GM19395 (cell line): ENCODE data around the gene IFI27L1.
A peak's percentile ranks its signal among the peaks of the same experiment; 100 is the strongest.

ENCODE experiments used
- ATAC-seq: cut with Tn5 transposase; IDR thresholded peaks from one replicate; pipeline ENCODE4 v1.9.1; 2021; ENCODE audit warnings: mild to moderate bottlenecking, moderate library complexity; ENCODE audit not compliant: unreplicated experiment

IFI27L1 gene

DNA sequence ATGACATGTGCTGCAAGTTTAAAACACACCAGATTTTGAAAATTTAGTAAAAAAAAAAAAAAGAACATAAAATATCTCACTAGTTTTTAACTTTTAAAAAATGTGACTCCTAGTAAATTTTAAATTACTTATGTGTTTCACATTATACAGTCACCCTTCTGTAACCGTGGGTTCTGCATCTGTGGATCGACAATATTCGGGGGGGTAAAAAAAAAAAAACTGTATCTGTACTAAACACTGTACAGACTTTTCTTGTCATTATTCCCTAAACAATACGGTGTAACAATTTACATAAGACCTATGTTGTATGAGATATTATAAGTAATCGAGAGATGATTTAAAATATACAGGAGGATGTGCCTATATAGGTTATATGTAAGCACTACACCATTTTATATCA lies 3.3 kb upstream of the IFI27L1 start:
- ATAC-seq, result no peak

GRCh38 chr14:94079891-94080620 lies 1.1 kb upstream of the IFI27L1 start:
- ATAC-seq, result no peak

- ATAC-seq, result peak; percentile 41
These were observed 293 bp downstream of the IFI27L1 start for GRCh38 chr14:94081386-94081820.

DNA sequence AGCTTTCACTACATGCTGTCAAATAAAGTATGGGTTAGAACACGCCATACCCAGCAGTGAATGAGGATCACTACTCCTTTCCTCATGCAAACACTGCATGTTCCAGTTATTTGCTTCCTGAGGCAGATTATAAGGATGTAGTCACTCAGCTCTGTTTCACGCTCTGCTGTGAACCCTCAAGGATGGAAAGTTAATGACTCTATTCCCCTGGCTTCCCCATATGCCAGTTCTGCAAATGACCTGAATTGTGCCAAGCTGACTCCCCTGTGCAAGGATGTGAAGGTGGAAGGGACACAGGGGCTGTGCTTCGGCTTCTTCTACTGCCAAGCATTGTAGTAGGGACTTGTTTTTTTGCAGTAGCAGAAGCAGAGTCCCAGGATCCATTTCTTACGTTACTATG lies 6.8 kb downstream of the IFI27L1 start:
- ATAC-seq, result no peak

GRCh38 chr14:94088516-94088915 lies 7.4 kb downstream of the IFI27L1 start:
- ATAC-seq, result no peak

DNA sequence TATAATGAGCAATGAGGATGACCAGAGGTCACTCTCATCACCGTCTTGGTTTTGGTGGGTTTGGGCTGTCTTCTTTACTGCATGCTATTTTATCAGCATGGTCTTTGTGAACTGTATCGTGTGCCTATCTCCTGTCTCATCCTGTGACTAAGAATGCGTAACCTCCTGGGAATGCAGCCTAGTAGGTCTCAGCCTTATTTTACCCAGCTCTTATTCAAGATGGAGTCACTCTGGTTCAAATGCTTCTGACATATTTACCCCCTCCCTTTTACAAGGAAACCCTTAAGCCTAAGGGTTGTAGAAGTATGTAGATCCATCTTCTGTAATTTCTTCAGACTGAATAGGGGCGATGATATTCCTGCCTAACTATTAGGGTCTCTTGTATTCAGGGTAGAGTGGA lies 8.4 kb downstream of the IFI27L1 start:
- ATAC-seq, result no peak

DNA sequence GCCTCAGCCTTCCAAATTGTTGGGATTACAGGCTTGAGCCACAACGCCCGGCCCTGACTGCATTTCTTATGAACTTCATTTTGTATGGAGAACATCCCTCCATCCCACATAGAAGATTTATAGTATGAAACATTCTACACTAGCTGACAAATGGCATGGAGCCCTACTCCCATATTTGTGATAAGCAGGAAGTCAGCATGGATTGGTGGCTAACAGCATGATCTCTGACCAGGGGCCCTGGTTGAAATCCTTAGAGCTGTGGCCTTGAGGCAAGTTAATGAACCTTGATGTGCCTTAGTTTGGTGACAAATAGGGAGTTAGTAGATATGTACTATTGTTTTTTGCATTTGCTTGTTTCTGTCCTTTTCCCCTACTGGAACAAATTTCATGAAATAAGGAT lies 12.3 kb downstream of the IFI27L1 start:
- no peak for ATAC-seq

GRCh38 chr14:94097091-94097490 lies 16.0 kb downstream of the IFI27L1 start:
- no peak for ATAC-seq

- no peak for ATAC-seq
These were observed 17.3 kb downstream of the IFI27L1 start for GRCh38 chr14:94098326-94098992.

GRCh38 chr14:94099006-94099405 lies 17.9 kb downstream of the IFI27L1 start:
- no peak for ATAC-seq

DNA sequence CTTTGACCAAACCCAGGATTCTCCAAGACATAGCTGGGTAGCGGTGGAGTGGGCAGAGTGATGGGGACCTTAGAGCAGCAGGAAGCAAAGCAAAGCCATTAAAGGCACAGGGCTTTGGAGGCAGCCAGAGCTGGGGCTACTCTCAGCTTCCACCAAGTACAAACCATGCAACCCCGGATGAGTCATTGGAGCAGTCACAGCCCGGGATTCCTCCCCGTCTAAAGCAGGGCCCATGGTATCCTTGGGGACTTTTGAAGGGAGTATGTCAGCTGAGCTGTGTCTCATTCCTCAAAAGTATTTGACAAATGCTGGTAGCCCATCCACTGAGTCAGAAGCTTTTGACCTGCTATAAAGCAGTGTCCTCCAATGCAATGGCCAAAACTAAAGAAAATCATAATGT lies 19.7 kb downstream of the IFI27L1 start:
- no peak for ATAC-seq

GRCh38 chr14:94101748-94102147 lies 20.6 kb downstream of the IFI27L1 start:
- ATAC-seq, result no peak

DNA sequence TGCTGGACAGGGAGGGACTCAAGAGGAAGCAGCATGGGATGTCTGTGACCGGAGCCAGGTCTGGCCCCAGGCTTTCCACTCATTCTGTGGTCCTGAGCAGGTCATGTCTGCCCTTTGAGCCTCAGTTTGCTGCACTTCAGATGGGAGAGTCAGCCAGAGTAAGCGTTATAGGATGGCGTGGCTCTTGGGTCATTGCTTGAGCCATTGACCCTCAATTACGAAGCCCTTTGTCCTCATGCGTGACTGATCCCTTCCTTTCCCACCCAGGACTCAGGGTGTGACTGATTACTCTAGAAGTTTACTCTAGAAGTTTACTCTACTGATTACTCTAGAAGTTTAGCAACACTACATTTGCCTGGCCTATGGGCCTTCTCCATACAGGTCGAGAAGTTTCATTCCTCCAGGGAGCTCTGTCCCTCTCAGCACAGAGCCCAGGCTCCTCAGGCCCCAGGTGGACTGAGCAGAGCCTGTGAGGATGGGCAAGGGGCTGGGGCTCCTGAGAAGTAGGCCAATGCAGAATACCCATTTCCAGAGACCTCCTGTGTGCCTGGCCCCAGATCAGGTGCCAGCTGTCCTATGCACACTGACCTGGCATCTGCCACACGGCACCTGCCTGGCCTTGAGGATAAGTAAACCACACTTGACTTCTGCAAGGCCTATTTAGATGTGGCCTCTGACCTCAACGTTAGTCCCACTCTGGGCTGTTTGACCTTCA lies 21.8 kb downstream of the IFI27L1 start:
- ATAC-seq, result no peak

DNA sequence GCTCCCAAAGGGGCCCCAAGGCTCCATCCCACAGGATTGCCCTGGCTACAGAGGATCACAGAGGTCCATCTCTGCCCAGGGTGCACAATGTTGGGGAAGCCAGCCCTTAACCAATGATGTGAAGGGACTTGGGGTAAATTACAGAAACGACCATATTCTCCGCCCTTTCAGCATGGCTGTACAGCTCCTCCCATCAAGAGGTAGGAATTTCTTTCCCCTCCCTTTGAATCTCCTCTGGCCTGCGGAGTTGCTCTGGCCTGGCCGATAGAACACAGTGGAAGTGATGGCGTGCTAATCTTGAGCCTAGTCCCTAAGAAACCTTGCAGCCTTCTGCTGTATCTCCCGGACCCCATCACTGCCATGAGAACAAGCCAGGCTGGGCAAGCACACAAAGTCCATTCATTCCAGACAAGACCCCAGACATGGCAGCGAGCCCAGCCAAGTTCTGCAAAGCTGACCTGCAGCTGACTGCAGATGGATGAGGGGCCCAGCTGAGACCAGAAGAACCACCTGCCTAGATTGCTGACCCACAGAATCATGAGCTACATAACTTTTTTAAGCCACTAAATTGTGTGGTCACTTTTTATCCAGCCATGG lies 22.5 kb downstream of the IFI27L1 start:
- no peak for ATAC-seq

GRCh38 chr14:94104731-94105130 lies 23.6 kb downstream of the IFI27L1 start:
- ATAC-seq, result no peak

DNA sequence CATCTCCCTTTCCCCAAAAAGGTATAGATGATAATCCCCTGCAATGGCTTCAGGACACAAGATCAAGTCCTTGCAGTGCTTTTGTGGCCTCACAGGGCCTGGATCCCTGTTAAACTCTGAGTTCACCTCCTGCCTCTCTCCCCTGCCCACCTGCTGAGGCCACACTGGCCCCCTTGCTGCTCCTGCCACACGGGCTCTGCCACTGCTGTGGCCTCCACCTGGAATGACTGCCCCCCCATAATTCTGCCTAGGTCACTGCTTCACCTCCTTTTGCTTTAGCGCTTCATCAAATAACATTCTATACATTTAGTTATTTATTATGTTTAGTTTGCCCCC lies 28.8 kb downstream of the IFI27L1 start:
- no peak for ATAC-seq

- ATAC-seq, result no peak
These were observed 29.6 kb downstream of the IFI27L1 start, which contains the start of gene IFI27 for GRCh38 chr14:94110552-94111181. IFI27 (plus strand) TSS chr14:94110736.

DNA sequence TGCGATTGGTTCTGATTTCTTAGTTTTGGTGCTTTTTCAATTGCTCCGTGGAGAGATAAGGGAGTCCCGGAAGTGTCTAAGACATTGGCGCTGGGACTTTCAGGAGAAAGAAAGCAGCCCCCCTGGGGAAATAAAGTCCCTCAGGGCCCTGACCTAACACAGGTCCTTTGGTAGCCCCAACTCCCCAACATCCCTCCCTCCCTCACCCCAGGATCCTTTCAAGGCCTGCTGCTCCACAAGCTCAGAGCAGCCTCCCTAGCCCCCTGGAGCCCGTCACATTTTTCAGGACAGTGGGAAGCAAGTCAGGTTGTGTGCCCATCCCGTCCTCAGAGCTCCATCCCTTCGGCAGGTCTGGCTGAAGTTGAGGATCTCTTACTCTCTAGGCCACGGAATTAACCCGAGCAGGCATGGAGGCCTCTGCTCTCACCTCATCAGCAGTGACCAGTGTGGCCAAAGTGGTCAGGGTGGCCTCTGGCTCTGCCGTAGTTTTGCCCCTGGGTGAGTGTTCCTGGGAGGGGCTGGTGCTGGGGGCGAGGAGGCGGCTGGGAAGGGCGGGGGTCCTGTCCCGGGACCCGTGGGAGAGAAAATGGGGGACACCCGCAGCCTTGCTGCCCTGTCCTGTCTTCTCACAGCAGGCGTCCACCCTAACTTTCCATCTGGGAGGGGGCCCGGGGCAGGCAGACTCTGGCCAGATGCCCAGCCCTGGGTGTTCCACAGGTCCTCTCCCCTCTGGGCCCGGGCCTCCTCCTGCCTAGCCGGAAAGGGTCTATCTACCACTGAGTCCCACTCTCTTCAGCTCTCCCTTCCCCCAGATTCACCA lies 30.4 kb downstream of the IFI27L1 start:
- no peak for ATAC-seq

DNA sequence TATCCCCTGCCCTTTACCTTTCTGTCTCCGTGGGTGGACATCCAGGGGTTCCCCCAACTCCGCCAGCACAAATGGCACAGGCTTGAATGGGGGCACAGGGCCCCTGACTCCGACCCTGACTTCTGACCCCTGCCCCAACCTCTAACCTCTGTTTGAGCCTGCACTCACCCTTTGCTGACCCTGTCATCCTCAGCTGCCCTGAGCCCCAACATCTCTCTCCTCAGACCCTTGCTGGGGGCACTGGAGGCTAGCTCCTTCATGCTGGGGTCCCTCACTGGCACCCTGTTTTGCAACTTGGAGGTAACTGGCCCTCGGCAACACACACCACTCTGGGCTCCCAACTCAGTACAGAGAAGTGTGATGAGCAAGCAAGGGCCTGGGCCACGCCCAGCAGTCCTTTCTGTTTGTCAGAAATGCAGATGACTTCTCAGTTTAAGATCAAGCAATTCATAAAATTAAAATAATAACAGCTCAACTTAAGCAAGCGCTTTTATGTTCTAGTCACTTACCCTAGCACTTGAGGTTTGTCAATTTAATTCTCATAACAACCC lies 31.5 kb downstream of the IFI27L1 start:
- ATAC-seq, result no peak

- no peak for ATAC-seq
These were observed 32.0 kb downstream of the IFI27L1 start for GRCh38 chr14:94113073-94113472.
